Measurements from ENCODE around the gene TEKTIP1. TPM values are rescaled to one million over a fixed set of nuclear protein-coding genes. Genes with fewer than 3 reads are reported as not detected.
A peak's percentile ranks its signal among the peaks of the same experiment; 100 is the strongest.
"Not testable (repeated sequence)": the region's sequence is repeated elsewhere in the genome, so short reads cannot be mapped to it uniquely, and the experiment has no call there.

TEKTIP1 gene
- total RNA-seq, 1 experiment from 2014 or later, result not detected

- no peak for DNase-seq (ENCODE audit: low read depth)
- in situ Hi-C loops (cut with HindIII; ENCODE audit: low pct_unique_long_range_greater_than_20kb, low sequenced_read_pairs), result no loop called here
Observed at GRCh38 chr19:3506384-3507340, 32.3 kb upstream of the TEKTIP1 start.

GRCh38 chr19:3507371-3508120, 31.4 kb upstream of the TEKTIP1 start:
- in situ Hi-C loops (cut with HindIII; ENCODE audit: low pct_unique_long_range_greater_than_20kb, low sequenced_read_pairs), result no loop called here
- no peak for DNase-seq (ENCODE audit: low read depth)

GRCh38 chr19:3508121-3508661, 30.8 kb upstream of the TEKTIP1 start:
- in situ Hi-C loops (cut with HindIII; ENCODE audit: low pct_unique_long_range_greater_than_20kb, low sequenced_read_pairs); DNase-seq (ENCODE audit: low read depth): not testable (repeated sequence)

- in situ Hi-C loops (cut with HindIII; ENCODE audit: low pct_unique_long_range_greater_than_20kb, low sequenced_read_pairs), result no loop called here
- DNase-seq (ENCODE audit: low read depth), result no peak
Observed at GRCh38 chr19:3508771-3509535, 30.0 kb upstream of the TEKTIP1 start.

GRCh38 chr19:3509566-3509989, 29.4 kb upstream of the TEKTIP1 start:
- DNase-seq (ENCODE audit: low read depth), result peak; percentile 19
- in situ Hi-C loops (cut with HindIII; ENCODE audit: low pct_unique_long_range_greater_than_20kb, low sequenced_read_pairs), result no loop called here

GRCh38 chr19:3510727-3511126, 28.2 kb upstream of the TEKTIP1 start:
- DNase-seq (ENCODE audit: low read depth), result no peak
- in situ Hi-C loops (cut with HindIII; ENCODE audit: low pct_unique_long_range_greater_than_20kb, low sequenced_read_pairs), result no loop called here

- DNase-seq (ENCODE audit: low read depth), result no peak
- in situ Hi-C loops (cut with HindIII; ENCODE audit: low pct_unique_long_range_greater_than_20kb, low sequenced_read_pairs), result no loop called here
Observed at GRCh38 chr19:3511506-3512251, 27.3 kb upstream of the TEKTIP1 start.

- no peak for DNase-seq (ENCODE audit: low read depth)
- in situ Hi-C loops (cut with HindIII; ENCODE audit: low pct_unique_long_range_greater_than_20kb, low sequenced_read_pairs), result no loop called here
Observed at GRCh38 chr19:3512562-3513228, 26.3 kb upstream of the TEKTIP1 start.

- no peak for DNase-seq (ENCODE audit: low read depth)
- in situ Hi-C loops (cut with HindIII; ENCODE audit: low pct_unique_long_range_greater_than_20kb, low sequenced_read_pairs), result no loop called here
Observed at GRCh38 chr19:3513229-3514140, 25.5 kb upstream of the TEKTIP1 start.

- no peak for DNase-seq (ENCODE audit: low read depth)
- in situ Hi-C loops (cut with HindIII; ENCODE audit: low pct_unique_long_range_greater_than_20kb, low sequenced_read_pairs), result no loop called here
Observed at GRCh38 chr19:3514930-3515329, 24.0 kb upstream of the TEKTIP1 start.

GRCh38 chr19:3515891-3516422, 23.0 kb upstream of the TEKTIP1 start:
- DNase-seq (ENCODE audit: low read depth), result no peak
- in situ Hi-C loops (cut with HindIII; ENCODE audit: low pct_unique_long_range_greater_than_20kb, low sequenced_read_pairs), result no loop called here

- DNase-seq (ENCODE audit: low read depth), result no peak
- in situ Hi-C loops (cut with HindIII; ENCODE audit: low pct_unique_long_range_greater_than_20kb, low sequenced_read_pairs), result no loop called here
Observed at GRCh38 chr19:3516675-3517207, 22.2 kb upstream of the TEKTIP1 start.

- DNase-seq (ENCODE audit: low read depth), result no peak
Observed at GRCh38 chr19:3517638-3518037, 21.3 kb upstream of the TEKTIP1 start.

GRCh38 chr19:3518255-3518654, 20.7 kb upstream of the TEKTIP1 start:
- in situ Hi-C loops (cut with HindIII; ENCODE audit: low pct_unique_long_range_greater_than_20kb, low sequenced_read_pairs), result no loop called here
- no peak for DNase-seq (ENCODE audit: low read depth)

More at GRCh38 chr19:3517638-3518037, 21.3 kb upstream of the TEKTIP1 start:
- in situ Hi-C loops (cut with HindIII; ENCODE audit: low pct_unique_long_range_greater_than_20kb, low sequenced_read_pairs), result no loop called here

- in situ Hi-C loops (cut with HindIII; ENCODE audit: low pct_unique_long_range_greater_than_20kb, low sequenced_read_pairs), result no loop called here
- no peak for DNase-seq (ENCODE audit: low read depth)
Observed at GRCh38 chr19:3518659-3519058, 20.3 kb upstream of the TEKTIP1 start.

GRCh38 chr19:3519126-3519525, 19.8 kb upstream of the TEKTIP1 start:
- no peak for DNase-seq (ENCODE audit: low read depth)
- in situ Hi-C loops (cut with HindIII; ENCODE audit: low pct_unique_long_range_greater_than_20kb, low sequenced_read_pairs), result no loop called here
